ENCODE measurements around the gene SLC5A1. TPM values are rescaled to one million over a fixed set of nuclear protein-coding genes. Genes with fewer than 3 reads are reported as not detected.

The SLC5A1 gene
- total RNA-seq, 3 donors from 2014 or later: 1.3 to 5.3 TPM; not detected in 1

- Histone ChIP-seq H3K9me3 (no peaks in the 10 kb centered on the region), H3K27me3 (peaks cover 0 to 3% of the 10 kb centered on the region in 2 donors), H3K4me1 (no peaks in the 10 kb centered on the region), H3K36me3 (no peaks in the 10 kb centered on the region), H3K4me3 (no peak overlapping the region), H3K27ac (no peak overlapping the region)
- intact Hi-C loops (cut with DNase I; ENCODE audit: low total_unique reads): no loop called here
- TF ChIP-seq CTCF (IDR thresholded peaks at IDR 0.05) (no peak), POLR2AphosphoS5 (IDR thresholded peaks at IDR 0.05) (no peak), POLR2A (IDR thresholded peaks at IDR 0.05) (no peak)
- no peak for DNase-seq (ENCODE audit: low spot score in 2 of 2)
Observed at GRCh38 chr22:32122899-32123298, 79.8 kb downstream of the SLC5A1 start.

GRCh38 chr22:32123657-32124056 lies 80.6 kb downstream of the SLC5A1 start:
- TF ChIP-seq POLR2AphosphoS5 (IDR thresholded peaks at IDR 0.05): no peak
- TF ChIP-seq POLR2A (IDR thresholded peaks at IDR 0.05): no peak
- no peak for TF ChIP-seq CTCF (IDR thresholded peaks at IDR 0.05)
- no peaks in the 10 kb centered on the region for H3K36me3 ChIP-seq
- intact Hi-C loops (cut with DNase I; ENCODE audit: low total_unique reads): no loop called here
- no peak overlapping the region for H3K4me3 ChIP-seq
- H3K27ac ChIP-seq: no peak overlapping the region
- DNase-seq (ENCODE audit: low spot score in 2 of 2): no peak
- no peaks in the 10 kb centered on the region for H3K4me1 ChIP-seq
- peaks cover 0 to 3% of the 10 kb centered on the region in 2 donors for H3K27me3 ChIP-seq
- H3K9me3 ChIP-seq: no peaks in the 10 kb centered on the region

- H3K9me3 ChIP-seq: no peaks in the 10 kb centered on the region
Observed at GRCh38 chr22:32127904-32128303, 84.8 kb downstream of the SLC5A1 start.

GRCh38 chr22:32130464-32130863 lies 87.4 kb downstream of the SLC5A1 start:
- Histone ChIP-seq H3K27me3 (no peaks in the 10 kb centered on the region), H3K9me3 (no peaks in the 10 kb centered on the region), H3K4me3 (no peak overlapping the region), H3K27ac (no peak overlapping the region), H3K4me1 (no peaks in the 10 kb centered on the region), H3K36me3 (no peaks in the 10 kb centered on the region)
- intact Hi-C loops (cut with DNase I; ENCODE audit: low total_unique reads): no loop called here
- no peak for DNase-seq (ENCODE audit: low spot score in 2 of 2)
- no peak for TF ChIP-seq POLR2A (IDR thresholded peaks at IDR 0.05)
- TF ChIP-seq POLR2AphosphoS5 (IDR thresholded peaks at IDR 0.05): no peak
- no peak for TF ChIP-seq CTCF (IDR thresholded peaks at IDR 0.05)

More at GRCh38 chr22:32127904-32128303, 84.8 kb downstream of the SLC5A1 start:
- H3K27me3 ChIP-seq: no peaks in the 10 kb centered on the region
- intact Hi-C loops (cut with DNase I; ENCODE audit: low total_unique reads): no loop called here
- no peaks in the 10 kb centered on the region for H3K36me3 ChIP-seq
- no peaks in the 10 kb centered on the region for H3K4me1 ChIP-seq
- no peak for DNase-seq (ENCODE audit: low spot score in 2 of 2)
- H3K4me3 ChIP-seq: no peak overlapping the region
- no peak overlapping the region for H3K27ac ChIP-seq
- no peak for TF ChIP-seq POLR2A (IDR thresholded peaks at IDR 0.05)
- no peak for TF ChIP-seq POLR2AphosphoS5 (IDR thresholded peaks at IDR 0.05)
- no peak for TF ChIP-seq CTCF (IDR thresholded peaks at IDR 0.05)

- intact Hi-C loops (cut with DNase I; ENCODE audit: low total_unique reads): no loop called here
- no peak for DNase-seq (ENCODE audit: low spot score in 2 of 2)
- Histone ChIP-seq H3K36me3 (no peaks in the 10 kb centered on the region), H3K4me3 (no peak overlapping the region), H3K9me3 (no peaks in the 10 kb centered on the region), H3K4me1 (no peaks in the 10 kb centered on the region), H3K27ac (no peak overlapping the region), H3K27me3 (no peaks in the 10 kb centered on the region)
- TF ChIP-seq POLR2AphosphoS5 (IDR thresholded peaks at IDR 0.05) (no peak), CTCF (IDR thresholded peaks at IDR 0.05) (no peak), POLR2A (IDR thresholded peaks at IDR 0.05) (no peak)
Observed at GRCh38 chr22:32132126-32132525, 89.1 kb downstream of the SLC5A1 start.
